GM23248 (cell line): ENCODE data around the gene E2F4.

Experiments used
- EZH2 ChIP-seq: fragments of 200-600 bp; sonication (generic); IDR thresholded peaks from 2 replicates; pipeline ENCODE4 v1.6.1; 2018; ENCODE audit warnings: antibody characterized with exemption, mild to moderate bottlenecking; ENCODE audit not compliant: insufficient read depth, poor library complexity, severe bottlenecking
- EZH2phosphoT487 ChIP-seq: fragments of 200-600 bp; sonication (generic); IDR thresholded peaks from 2 replicates; pipeline ENCODE4 v1.6.1; 2018; ENCODE audit warnings: antibody characterized with exemption, moderate library complexity, mild to moderate bottlenecking, low read depth; ENCODE audit not compliant: insufficient read depth

- TF ChIP-seq EZH2 = no peak
- no peak for TF ChIP-seq EZH2phosphoT487
Measured at GRCh38 chr16:67157106-67157748, 34.7 kb upstream of the E2F4 start.
